H9 (cell line): ENCODE data around the gene CADM1. TPM values are rescaled to one million over a fixed set of nuclear protein-coding genes. Genes with fewer than 3 reads are reported as not detected.

Experiments
- DNase-seq: peaks from one replicate; pipeline ENCODE4 v3.0.0-alpha.2; 2017
- H2AFZ ChIP-seq: one replicate; pipeline ENCODE4 v1.6.1; 2013; ENCODE audit warnings: mild to moderate bottlenecking, low read length, control low read depth, moderate library complexity
- H2AK5ac ChIP-seq: 2 replicates; pipeline ENCODE4 v1.6.1; 2013; ENCODE audit warnings: low read length, control low read depth, mixed read lengths; ENCODE audit not compliant: insufficient read length
- H2BK120ac ChIP-seq: one replicate; pipeline ENCODE4 v1.6.1; 2013; ENCODE audit warnings: low read depth, mild to moderate bottlenecking, low read length, control low read depth, inconsistent platforms; ENCODE audit not compliant: poor library complexity, severe bottlenecking
- H2BK12ac ChIP-seq: 2 replicates; pipeline ENCODE4 v1.6.1; 2013; ENCODE audit warnings: low read length, control low read depth, mixed read lengths, low read depth; ENCODE audit not compliant: insufficient read length
- H2BK15ac ChIP-seq: 2 replicates; pipeline ENCODE4 v1.6.1; 2013; ENCODE audit warnings: low read depth, low read length, control low read depth
- H2BK20ac ChIP-seq: one replicate; pipeline ENCODE4 v1.6.1; 2013; ENCODE audit warnings: low read depth, mild to moderate bottlenecking, low read length, control low read depth, inconsistent platforms; ENCODE audit not compliant: poor library complexity, severe bottlenecking
- H2BK5ac ChIP-seq: 2 replicates; pipeline ENCODE4 v1.6.1; 2013; ENCODE audit warnings: low read length, control low read depth, mixed read lengths; ENCODE audit not compliant: insufficient read length
- H3K14ac ChIP-seq: 2 replicates; pipeline ENCODE4 v1.6.1; 2013; ENCODE audit warnings: low read length, control low read depth; ENCODE audit not compliant: insufficient read depth
- H3K18ac ChIP-seq: 2 replicates; pipeline ENCODE4 v1.6.1; 2013; ENCODE audit warnings: low read depth, mild to moderate bottlenecking, mixed read lengths, low read length, control low read depth; ENCODE audit not compliant: insufficient read length
- H3K23ac ChIP-seq: 2 replicates; pipeline ENCODE4 v1.6.1; 2013; ENCODE audit warnings: low read length, control low read depth, mixed read lengths, low read depth; ENCODE audit not compliant: insufficient read length
- H3K23me2 ChIP-seq: 2 replicates; pipeline ENCODE4 v1.6.1; 2013; ENCODE audit warnings: low read depth, mild to moderate bottlenecking, mixed read lengths, low read length, control low read depth; ENCODE audit not compliant: insufficient read length, poor library complexity, severe bottlenecking
- H3K27ac ChIP-seq: 2 replicates; pipeline ENCODE4 v1.5.1; 2013; ENCODE audit warnings: low read length, control low read depth, mixed read lengths, low read depth; ENCODE audit not compliant: insufficient read length
- H3K27me3 ChIP-seq: 2 replicates; pipeline ENCODE4 v1.6.1; 2013; ENCODE audit warnings: low read length, control low read depth, inconsistent platforms; ENCODE audit not compliant: insufficient read depth
- H3K4ac ChIP-seq: 2 replicates; pipeline ENCODE4 v1.6.1; 2013; ENCODE audit warnings: low read depth, mild to moderate bottlenecking, control low read depth, inconsistent platforms, low read length, moderate library complexity
- H3K4me1 ChIP-seq: 2 replicates; pipeline ENCODE4 v1.6.1; 2013; ENCODE audit warnings: low read length, control low read depth, inconsistent platforms; ENCODE audit not compliant: insufficient read depth
- H3K4me2 ChIP-seq: 2 replicates; pipeline ENCODE4 v1.6.1; 2013; ENCODE audit warnings: low read length, control low read depth, mixed read lengths; ENCODE audit not compliant: insufficient read length, insufficient read depth
- H3K56ac ChIP-seq: 2 replicates; pipeline ENCODE4 v1.6.1; 2013; ENCODE audit warnings: low read depth, mild to moderate bottlenecking, mixed read lengths, low read length, control low read depth; ENCODE audit not compliant: insufficient read length
- H3K79me1 ChIP-seq: 2 replicates; pipeline ENCODE4 v1.6.1; 2013; ENCODE audit warnings: low read depth, mild to moderate bottlenecking, moderate library complexity, low read length, control low read depth, inconsistent platforms; ENCODE audit not compliant: insufficient read depth, poor library complexity, severe bottlenecking
- H3K79me2 ChIP-seq: 2 replicates; pipeline ENCODE4 v1.6.1; 2013; ENCODE audit warnings: low read length, control low read depth, inconsistent platforms; ENCODE audit not compliant: insufficient read depth
- H3K9ac ChIP-seq: 2 replicates; pipeline ENCODE4 v1.6.1; 2013; ENCODE audit warnings: low read length, control low read depth, mixed read lengths; ENCODE audit not compliant: insufficient read length; ENCODE audit errors: extremely low read depth
- H3K9me3 ChIP-seq: one replicate; pipeline ENCODE4 v1.6.1; 2013; ENCODE audit warnings: low read depth, low read length, inconsistent platforms; ENCODE audit not compliant: control insufficient read depth
- H3T11ph ChIP-seq: one replicate; pipeline ENCODE4 v1.6.1; 2013; ENCODE audit warnings: mild to moderate bottlenecking, low read length, control low read depth, inconsistent platforms
- H4K20me1 ChIP-seq: one replicate; pipeline ENCODE4 v1.6.1; 2013; ENCODE audit not compliant: control insufficient read depth, insufficient read length, insufficient read depth
- H4K5ac ChIP-seq: 2 replicates; pipeline ENCODE4 v1.6.1; 2013; ENCODE audit warnings: low read depth, mild to moderate bottlenecking, mixed read lengths, low read length, control low read depth; ENCODE audit not compliant: insufficient read length
- H4K8ac ChIP-seq: replicated peaks from 2 replicates; pipeline ENCODE4 v1.6.1; 2013; ENCODE audit warnings: low read length, control low read depth, mixed read lengths, low read depth; ENCODE audit not compliant: insufficient read length
- H4K91ac ChIP-seq: 2 replicates; pipeline ENCODE4 v1.6.1; 2013; ENCODE audit warnings: low read depth, mild to moderate bottlenecking, moderate library complexity, mixed read lengths, low read length, control low read depth; ENCODE audit not compliant: insufficient read length
- H3K27ac Mint-ChIP-seq, 3 experiments: 2 replicates in 2 of 3; 3 replicates in 1 of 3; pipeline ENCODE4 v1.8.0; 2020 to 2021; ENCODE audit warnings: mixed read lengths in 3 of 3, mild to moderate bottlenecking in 1 of 3, moderate library complexity in 1 of 3
- H3K27me3 Mint-ChIP-seq: 2 replicates; pipeline ENCODE4 v1.8.0; 2021; ENCODE audit warnings: low read depth, mild to moderate bottlenecking, moderate library complexity, mixed read lengths
- H3K36me3 Mint-ChIP-seq, 3 experiments: 2 replicates in 2 of 3; 3 replicates in 1 of 3; pipeline ENCODE4 v1.8.0; 2020 to 2021; ENCODE audit warnings: low read depth in 3 of 3, mixed read lengths in 3 of 3; ENCODE audit not compliant: insufficient read depth in 1 of 3
- H3K4me1 Mint-ChIP-seq, 2 experiments: 2 replicates each; pipeline ENCODE4 v1.8.0; 2020; ENCODE audit warnings: mixed read lengths in 2 of 2
- H3K4me3 Mint-ChIP-seq, 2 experiments: 2 replicates in 1 of 2; 3 replicates in 1 of 2; pipeline ENCODE4 v1.8.0; 2020 to 2021; ENCODE audit warnings: mild to moderate bottlenecking in 2 of 2, mixed read lengths in 2 of 2, moderate library complexity in 1 of 2
- H3K9me3 Mint-ChIP-seq, 2 experiments: 2 replicates in 1 of 2; 3 replicates in 1 of 2; pipeline ENCODE4 v1.8.0; 2020; ENCODE audit warnings: mild to moderate bottlenecking in 2 of 2, mixed read lengths in 2 of 2, moderate library complexity in 1 of 2
- CTCF ChIP-seq: fragments of 200-600 bp; sonication (generic); conservative IDR thresholded peaks from 3 replicates; pipeline ENCODE4 v1.8.0; 2021; ENCODE audit warnings: antibody characterized with exemption, mild to moderate bottlenecking
- WGBS: extraction: QIAGEN DNeasy Blood & Tissue Kit; methylation state at CpG from one replicate; pipeline ENCODE4 v1.1.7; 2013; ENCODE audit warnings: missing lambda C conversion rate, low lambda C conversion rate, mixed read lengths; ENCODE audit not compliant: insufficient read length; ENCODE audit errors: extremely low coverage; 5-methylcytosine and 5-hydroxymethylcytosine counted together
- total RNA-seq: library from RNA; stranded (reverse); gene quantifications from 2 replicates; pipeline ENCODE4 v1.2.1, GENCODE V29; 2021

The CADM1 gene
- total RNA-seq, 1 experiment from 2014 or later: 11.9 TPM

- no peak overlapping the region for H2BK15ac ChIP-seq
- no peaks in the 10 kb centered on the region for H4K20me1 ChIP-seq
- no peak for TF ChIP-seq CTCF
- WGBS: no CpG with 5 or more reads among the region's 2 CpGs
- H3K14ac ChIP-seq: no peak overlapping the region
- no peak overlapping the region for H3K4ac ChIP-seq
- H4K5ac ChIP-seq: no peak overlapping the region
- no peak overlapping the region for H2AFZ ChIP-seq
- no peaks in the 10 kb centered on the region for H3K23me2 ChIP-seq
- peaks cover 44 to 52% of the 10 kb centered on the region in 2 experiments for H3K4me1 Mint-ChIP-seq
- H3K27me3 ChIP-seq: no peaks in the 10 kb centered on the region
- DNase-seq: peak; percentile 84
- no peak overlapping the region for H3T11ph ChIP-seq
- H2AK5ac ChIP-seq: no peak overlapping the region
- H3K4me1 ChIP-seq: peaks cover 7% of the 10 kb centered on the region; the same call in 1 of the 2 replicates
- H2BK20ac ChIP-seq: no peak overlapping the region
- no peak overlapping the region for H4K91ac ChIP-seq
- H3K4me2 ChIP-seq: no peak overlapping the region
- no peaks in the 10 kb centered on the region for H3K79me2 ChIP-seq
- no peak overlapping the region for H2BK5ac ChIP-seq
- peak overlapping the region; percentile 90 for H3K27ac ChIP-seq
- no peak overlapping the region for H3K9ac ChIP-seq
- H3K9me3 ChIP-seq: no peaks in the 10 kb centered on the region
- no peak overlapping the region for H3K4me3 Mint-ChIP-seq
- no peaks in the 10 kb centered on the region; the same call in 1 of the 2 replicates for H3K27me3 Mint-ChIP-seq
- H3K79me1 ChIP-seq: no peaks in the 10 kb centered on the region
- no peak overlapping the region for H2BK120ac ChIP-seq
- peak overlapping the region; percentile 86 to 95 (median 92); a peak in 6 of 7 replicates for H3K27ac Mint-ChIP-seq
- no peaks in the 10 kb centered on the region for H3K9me3 Mint-ChIP-seq
- H3K18ac ChIP-seq: no peak overlapping the region
- H2BK12ac ChIP-seq: no peak overlapping the region
- no peak overlapping the region for H4K8ac ChIP-seq
- H3K23ac ChIP-seq: no peak overlapping the region
- no peaks in the 10 kb centered on the region for H3K36me3 Mint-ChIP-seq
- H3K56ac ChIP-seq: no peak overlapping the region
These were observed 277.7 kb downstream of the CADM1 start for GRCh38 chr11:115226556-115226955.
